Measurements from ENCODE around the gene ANP32D. TPM values are rescaled to one million over a fixed set of nuclear protein-coding genes. Genes with fewer than 3 reads are reported as not detected.
"Not testable (repeated sequence)": the region's sequence is repeated elsewhere in the genome, so short reads cannot be mapped to it uniquely, and the experiment has no call there.

The ANP32D gene
- total RNA-seq, 1 experiment from 2014 or later, result not detected

- H3K4me3 ChIP-seq (ENCODE audit: low read depth in 2 of 2, low read length in 2 of 2), result no peak overlapping the region
- no peak for ATAC-seq
- H3K9me3 ChIP-seq (ENCODE audit: control insufficient read depth, insufficient read depth, low read depth, low read length), result peaks cover 5% of the 10 kb centered on the region; the same call in 1 of the 2 replicates
- BruUV-seq (replicated peaks), result no TSS peak
- H3K27me3 ChIP-seq (ENCODE audit: control insufficient read depth, insufficient read depth, low read length), result peaks cover 6% of the 10 kb centered on the region; the same call in 1 of the 2 replicates
- intact Hi-C loops (cut with micrococcal nuclease; ENCODE audit: unreplicated experiment) (no loop called here), in situ Hi-C loops (cut with HindIII; ENCODE audit: low pct_unique_long_range_greater_than_20kb, low sequenced_read_pairs) (no loop called here)
- no peaks in the 10 kb centered on the region for H3K4me1 ChIP-seq (ENCODE audit: control insufficient read depth, insufficient read depth, low read length)
- no peaks in the 10 kb centered on the region for H3K36me3 ChIP-seq (ENCODE audit: control insufficient read depth, insufficient read depth, low read length)
- DNase-seq (ENCODE audit: low read depth, low spot score), result no peak
- ChIA-PET POLR2A (no interaction called here), CTCF (no interaction called here)
- H3K27ac ChIP-seq (ENCODE audit: low read length), result no peak overlapping the region
- TF ChIP-seq SIN3A (IDR thresholded peaks at IDR 0.05; ENCODE audit: borderline replicate concordance, insufficient read depth, low read depth, low read length), result no peak
- no peak for TF ChIP-seq CTCF (IDR thresholded peaks at IDR 0.05)
- TF ChIP-seq TCF7L2 (IDR thresholded peaks at IDR 0.05; ENCODE audit: low read depth, low read length), result no peak
- TF ChIP-seq REST (IDR thresholded peaks at IDR 0.05; ENCODE audit: insufficient read depth in 1 of 2, low read depth in 2 of 2, low read length in 1 of 2), result no peak
- TF ChIP-seq POLR2AphosphoS5 (IDR thresholded peaks at IDR 0.05; ENCODE audit: low read depth, low read length), result no peak
Measured at GRCh38 chr12:48514728-48515127, 42.4 kb downstream of the ANP32D start.

- ATAC-seq; POLR2A ChIA-PET; CTCF ChIA-PET; BruUV-seq (replicated peaks); H3K27me3 ChIP-seq (ENCODE audit: control insufficient read depth, insufficient read depth, low read length); H3K27ac ChIP-seq (ENCODE audit: low read length); H3K4me3 ChIP-seq (ENCODE audit: low read depth in 2 of 2, low read length in 2 of 2); H3K36me3 ChIP-seq (ENCODE audit: control insufficient read depth, insufficient read depth, low read length); H3K9me3 ChIP-seq (ENCODE audit: control insufficient read depth, insufficient read depth, low read depth, low read length); intact Hi-C loops (cut with micrococcal nuclease; ENCODE audit: unreplicated experiment); H3K4me1 ChIP-seq (ENCODE audit: control insufficient read depth, insufficient read depth, low read length); DNase-seq (ENCODE audit: low read depth, low spot score); in situ Hi-C loops (cut with HindIII; ENCODE audit: low pct_unique_long_range_greater_than_20kb, low sequenced_read_pairs): not testable (repeated sequence)
Measured at GRCh38 chr12:48520381-48520780, 48.0 kb downstream of the ANP32D start.

Other genes with a start within 250 kb of the ANP32D start
- 13.5 TPM for gene ZNF641, start 121.6 kb upstream of the ANP32D start, total RNA-seq (2021; ENCODE audit: unreplicated experiment)
- gene C12orf54, start 9.9 kb downstream of the ANP32D start, total RNA-seq (2021; ENCODE audit: unreplicated experiment), result not detected
- not detected for gene OR8S1, start 53.1 kb downstream of the ANP32D start, total RNA-seq (2021; ENCODE audit: unreplicated experiment)
- gene LALBA, start 97.5 kb downstream of the ANP32D start, total RNA-seq (2021; ENCODE audit: unreplicated experiment), result not detected
- 36.9 TPM for gene KANSL2, start 209.7 kb downstream of the ANP32D start, total RNA-seq (2021; ENCODE audit: unreplicated experiment)
- gene CCNT1, start 244.1 kb downstream of the ANP32D start, total RNA-seq (2021; ENCODE audit: unreplicated experiment), result 50.0 TPM

All from Panc1 (cell line).